Vagina (tissue), 2 donors: ENCODE measurements around the gene ANXA2. TPM values are rescaled to one million over a fixed set of nuclear protein-coding genes. Genes with fewer than 3 reads are reported as not detected.
A peak's percentile ranks its signal among the peaks of the same experiment; 100 is the strongest.
"Not testable (repeated sequence)": the region's sequence is repeated elsewhere in the genome, so short reads cannot be mapped to it uniquely, and the experiment has no call there.

Experiments used
- DNase-seq, 2 donors: peaks; one replicate each; pipeline ENCODE4 v3.0.0-alpha.2; 2017; ENCODE audit errors: extremely low spot score in 2 of 2
- H3K27ac ChIP-seq: fragments of 200-600 bp; sonication (generic); one replicate; pipeline ENCODE4 v1.5.1; 2019
- H3K27me3 ChIP-seq: fragments of 200-600 bp; sonication (generic); one replicate; pipeline ENCODE4 v1.5.1; 2019
- H3K36me3 ChIP-seq, 2 donors: fragments of 200-600 bp; sonication (generic); one replicate each; pipeline ENCODE4 v1.5.1; 2017 to 2019
- H3K4me1 ChIP-seq: fragments of 200-600 bp; sonication (generic); one replicate; pipeline ENCODE4 v1.5.1; 2019
- H3K4me3 ChIP-seq, 2 donors: fragments of 200-600 bp; sonication (generic); 1 replicate in 1 of 2; 2 replicates in 1 of 2; pipeline ENCODE4 v1.5.1; 2016 to 2019
- H3K9me3 ChIP-seq: fragments of 200-600 bp; sonication (generic); one replicate; pipeline ENCODE4 v1.5.1; 2019
- CTCF ChIP-seq, 3 experiments: fragments of 450-650 bp in 2 of 3; fragments of 200-600 bp in 1 of 3; sonication (generic) in 1 of 3; IDR thresholded peaks; one replicate each; pipeline ENCODE4 v1.5.1; 2017 to 2019; ENCODE audit warnings: antibody characterized with exemption in 3 of 3, mild to moderate bottlenecking in 2 of 3, moderate library complexity in 2 of 3
- POLR2A ChIP-seq, 2 donors: fragments of 450-650 bp; IDR thresholded peaks; one replicate each; pipeline ENCODE4 v1.6.1; 2017; ENCODE audit warnings: antibody characterized with exemption in 2 of 2, mild to moderate bottlenecking in 2 of 2, moderate library complexity in 2 of 2
- POLR2AphosphoS5 ChIP-seq, 2 donors: sonication (generic); formaldehyde crosslinking; IDR thresholded peaks; one replicate each; pipeline ENCODE4 v1.9.0; 2017; ENCODE audit warnings: antibody characterized with exemption in 2 of 2, mild to moderate bottlenecking in 2 of 2, low read depth in 1 of 2; ENCODE audit not compliant: insufficient read depth in 1 of 2
- intact Hi-C: fragments of 100-400 bp; cut with DNase I; formaldehyde crosslinking; loops from one replicate; pipeline ENCODE4 v1.15.1; 2023
- total RNA-seq: library from RNA; depleted of rRNA; stranded (reverse); fragments of >200 nt; gene quantifications from one replicate; pipeline ENCODE4 v1.2.3, GENCODE V29; 2016

Gene ANXA2
- total RNA-seq, 1 donor from 2014 or later = 1,230 TPM

DNA sequence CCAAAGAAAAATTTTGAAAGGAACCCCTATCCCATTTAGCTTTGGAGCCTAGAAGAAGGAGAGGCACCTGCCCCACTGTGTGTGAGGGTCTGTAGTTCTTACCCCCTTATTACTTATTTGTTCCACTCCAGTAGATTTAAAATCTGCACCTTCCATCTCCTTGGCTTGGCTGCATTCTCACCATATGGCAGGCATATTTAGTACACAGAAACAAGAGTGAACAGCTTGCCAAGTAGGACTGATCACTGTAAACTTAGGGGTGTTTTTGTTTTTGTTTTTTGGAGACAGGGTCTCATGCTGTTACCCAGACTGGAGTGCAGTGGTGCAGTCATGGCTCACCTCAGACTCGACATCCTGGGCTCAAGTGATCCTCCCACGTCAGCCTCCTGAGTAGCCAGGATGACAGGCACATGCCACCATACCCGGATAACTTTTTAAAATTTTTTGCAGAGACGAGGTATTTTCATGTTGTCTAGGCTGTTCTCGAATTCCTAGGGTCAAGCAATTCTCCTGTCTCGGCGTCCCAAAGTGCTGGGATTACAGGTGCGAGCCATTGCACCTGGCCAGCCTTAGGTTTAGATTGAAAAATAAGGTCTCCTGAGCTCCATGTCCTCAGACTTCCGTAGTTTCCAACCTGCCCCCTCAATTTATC lies 14.1 kb upstream of the ANXA2 start:
- H3K27ac ChIP-seq = no peak overlapping the region
- H3K9me3 ChIP-seq = no peaks in the 10 kb centered on the region
- H3K36me3 ChIP-seq = no peaks in the 10 kb centered on the region
- intact Hi-C loops = no loop called here
- DNase-seq = no peak
- H3K4me1 ChIP-seq = peaks cover 32% of the 10 kb centered on the region
- no peaks in the 10 kb centered on the region for H3K27me3 ChIP-seq
- TF ChIP-seq CTCF (IDR thresholded peaks at IDR 0.05) (no peak), POLR2AphosphoS5 (IDR thresholded peaks at IDR 0.05; ENCODE audit: insufficient read depth in 1 of 2, low read depth in 1 of 2) (no peak), POLR2A (IDR thresholded peaks at IDR 0.05) (no peak)
- no peak overlapping the region for H3K4me3 ChIP-seq

DNA sequence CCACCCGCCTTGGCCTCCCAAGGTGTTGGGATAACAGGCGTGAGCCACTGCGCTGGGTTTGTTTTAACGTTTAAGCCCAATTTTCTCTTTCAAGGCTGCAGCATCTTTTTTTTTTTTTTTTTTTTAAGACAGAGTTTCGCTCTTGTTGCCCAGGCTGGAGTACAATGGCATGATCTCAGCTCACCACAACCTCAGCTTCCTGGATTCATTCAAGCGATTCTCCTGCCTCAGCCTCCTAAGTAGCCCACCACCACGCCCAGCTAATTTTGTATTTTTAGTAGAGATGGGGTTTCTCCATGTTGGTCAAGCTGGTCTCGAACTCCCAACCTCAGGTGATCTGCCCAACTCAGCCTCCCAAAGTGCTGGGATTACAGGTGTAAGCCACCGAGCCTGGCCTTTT lies 12.6 kb upstream of the ANXA2 start:
- peaks cover 32% of the 10 kb centered on the region for H3K4me1 ChIP-seq
- H3K9me3 ChIP-seq, H3K27me3 ChIP-seq, H3K36me3 ChIP-seq, DNase-seq, H3K27ac ChIP-seq, intact Hi-C loops, H3K4me3 ChIP-seq: not testable (repeated sequence)

DNA sequence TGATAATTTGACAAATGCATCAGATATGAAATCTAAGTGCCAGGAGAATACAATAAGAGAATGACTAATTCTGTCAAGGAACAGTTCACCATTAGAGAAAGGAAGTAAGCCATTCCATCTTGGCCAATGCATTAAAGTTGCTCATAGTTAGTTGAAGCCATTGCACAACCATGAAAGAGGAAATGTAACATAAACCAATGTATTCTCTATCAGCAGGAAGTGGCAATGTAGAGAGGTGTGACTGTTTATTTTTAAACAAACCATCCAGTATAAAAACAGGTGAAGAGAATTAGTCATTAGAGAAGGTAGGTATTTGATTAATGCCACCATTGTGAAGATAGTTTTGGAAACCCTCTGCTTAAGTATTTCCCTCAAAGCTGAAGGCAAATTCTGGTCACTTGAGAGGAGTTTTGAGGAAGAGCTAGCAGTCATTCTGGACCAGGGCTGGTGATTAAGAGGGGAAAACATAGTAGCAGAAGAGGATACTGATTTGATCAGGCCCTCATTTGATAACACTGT lies 10.7 kb upstream of the ANXA2 start:
- Histone ChIP-seq H3K4me3 (no peak overlapping the region), H3K9me3 (no peaks in the 10 kb centered on the region), H3K36me3 (no peaks in the 10 kb centered on the region), H3K27me3 (no peaks in the 10 kb centered on the region), H3K4me1 (peaks cover 21% of the 10 kb centered on the region), H3K27ac (no peak overlapping the region)
- no peak for DNase-seq
- TF ChIP-seq POLR2A (IDR thresholded peaks at IDR 0.05) (no peak), POLR2AphosphoS5 (IDR thresholded peaks at IDR 0.05; ENCODE audit: insufficient read depth in 1 of 2, low read depth in 1 of 2) (peak in 1 of 2 donors; percentile 94), CTCF (IDR thresholded peaks at IDR 0.05) (no peak)
- intact Hi-C loops = no loop called here

GRCh38 chr15:60407415-60407805 lies 9.6 kb upstream of the ANXA2 start:
- H3K27me3 ChIP-seq = no peaks in the 10 kb centered on the region
- H3K27ac ChIP-seq = peak overlapping the region; percentile 53

More at GRCh38 chr15:60407415-60407805, 9.6 kb upstream of the ANXA2 start:
- peaks cover 12% of the 10 kb centered on the region for H3K4me1 ChIP-seq
- no peak overlapping the region for H3K4me3 ChIP-seq
- no peak for TF ChIP-seq CTCF (IDR thresholded peaks at IDR 0.05)
- no peak for TF ChIP-seq POLR2AphosphoS5 (IDR thresholded peaks at IDR 0.05; ENCODE audit: insufficient read depth in 1 of 2, low read depth in 1 of 2)
- TF ChIP-seq POLR2A (IDR thresholded peaks at IDR 0.05) = no peak
- no peaks in the 10 kb centered on the region for H3K9me3 ChIP-seq
- intact Hi-C loops = no loop called here
- DNase-seq = no peak
- no peaks in the 10 kb centered on the region for H3K36me3 ChIP-seq
